Lower lobe of right lung (tissue), 2 donors: ENCODE measurements around the gene UBXN10. TPM values are rescaled to one million over a fixed set of nuclear protein-coding genes. Genes with fewer than 3 reads are reported as not detected.
A peak's percentile ranks its signal among the peaks of the same experiment; 100 is the strongest.

Experiments
- ATAC-seq, 2 donors: fragments of 200-7000 bp; cut with Tn5 transposase; one replicate each; pipeline ENCODE4 v1.9.1; 2020 to 2022; ENCODE audit warnings: mild to moderate bottlenecking in 2 of 2, moderate library complexity in 2 of 2
- DNase-seq: peaks from one replicate; pipeline ENCODE4 v3.0.0-alpha.2; 2020
- H3K27ac ChIP-seq: fragments of 200-600 bp; one replicate; pipeline ENCODE4 v1.8.0; 2022
- H3K27me3 ChIP-seq: fragments of 200-600 bp; one replicate; pipeline ENCODE4 v1.8.0; 2022; ENCODE audit warnings: low read depth
- H3K36me3 ChIP-seq: fragments of 200-600 bp; one replicate; pipeline ENCODE4 v1.8.0; 2022; ENCODE audit warnings: mild to moderate bottlenecking
- H3K4me1 ChIP-seq: fragments of 200-600 bp; one replicate; pipeline ENCODE4 v1.8.0; 2022
- H3K4me3 ChIP-seq: fragments of 200-600 bp; one replicate; pipeline ENCODE4 v1.8.0; 2022; ENCODE audit warnings: mild to moderate bottlenecking
- H3K9me3 ChIP-seq: fragments of 200-600 bp; one replicate; pipeline ENCODE4 v1.8.0; 2022
- CTCF ChIP-seq: fragments of 200-600 bp; IDR thresholded peaks from one replicate; pipeline ENCODE4 v1.8.0; 2022; ENCODE audit warnings: antibody characterized with exemption, mild to moderate bottlenecking
- intact Hi-C: fragments of 100-400 bp; cut with DNase I; formaldehyde crosslinking; loops from one replicate; pipeline ENCODE4 v1.11.0; 2022
- total RNA-seq: library from RNA; stranded (reverse); fragmentation: NEBNext Ultra II Directional; extraction: Animal tissue kit (Norgen Biotek cat#: 25700); gene quantifications from one replicate; pipeline ENCODE4 v1.2.1, GENCODE V29; 2021
- donor health status: DM: no; HTN: yes; CAD: no; lungs with severe emphysema.

Gene UBXN10
- total RNA-seq, 1 donor from 2014 or later = 7.8 TPM

GRCh38 chr1:20172033-20172590, 13.8 kb upstream of the UBXN10 start:
- Histone ChIP-seq H3K36me3 (no peaks in the 10 kb centered on the region), H3K4me3 (no peak overlapping the region), H3K9me3 (no peaks in the 10 kb centered on the region), H3K27me3 (no peaks in the 10 kb centered on the region), H3K4me1 (peaks cover 6% of the 10 kb centered on the region), H3K27ac (no peak overlapping the region)
- DNase-seq (peak; percentile 76), ATAC-seq (peak; percentile 79 to 82)
- intact Hi-C loops = no loop called here
- TF ChIP-seq CTCF = no peak

- Histone ChIP-seq H3K9me3 (no peaks in the 10 kb centered on the region), H3K36me3 (no peaks in the 10 kb centered on the region), H3K27me3 (no peaks in the 10 kb centered on the region), H3K4me3 (no peak overlapping the region), H3K4me1 (peaks cover 6% of the 10 kb centered on the region), H3K27ac (no peak overlapping the region)
- intact Hi-C loops = no loop called here
- TF ChIP-seq CTCF = no peak
- DNase-seq (no peak), ATAC-seq (no peak)
Measured at GRCh38 chr1:20174937-20175666, 10.8 kb upstream of the UBXN10 start.

GRCh38 chr1:20178634-20179370, 7.1 kb upstream of the UBXN10 start:
- ATAC-seq = no peak
- no peak for DNase-seq
- Histone ChIP-seq H3K27ac (no peak overlapping the region), H3K4me3 (no peak overlapping the region), H3K36me3 (no peaks in the 10 kb centered on the region), H3K27me3 (no peaks in the 10 kb centered on the region), H3K4me1 (no peaks in the 10 kb centered on the region), H3K9me3 (no peaks in the 10 kb centered on the region)
- intact Hi-C loops = no loop called here
- no peak for TF ChIP-seq CTCF

GRCh38 chr1:20179371-20180128, 6.3 kb upstream of the UBXN10 start:
- Histone ChIP-seq H3K27ac (no peak overlapping the region), H3K36me3 (no peaks in the 10 kb centered on the region), H3K4me3 (no peak overlapping the region), H3K9me3 (no peaks in the 10 kb centered on the region), H3K4me1 (no peaks in the 10 kb centered on the region), H3K27me3 (no peaks in the 10 kb centered on the region)
- no peak for DNase-seq
- TF ChIP-seq CTCF = no peak
- intact Hi-C loops = no loop called here
- ATAC-seq = no peak

- DNase-seq (no peak), ATAC-seq (no peak)
- intact Hi-C loops = no loop called here
- no peak overlapping the region for H3K4me3 ChIP-seq
- no peaks in the 10 kb centered on the region for H3K4me1 ChIP-seq
- no peak overlapping the region for H3K27ac ChIP-seq
- no peaks in the 10 kb centered on the region for H3K36me3 ChIP-seq
- TF ChIP-seq CTCF = no peak
- H3K9me3 ChIP-seq = no peaks in the 10 kb centered on the region
- no peaks in the 10 kb centered on the region for H3K27me3 ChIP-seq
Measured at GRCh38 chr1:20180129-20180843, 5.6 kb upstream of the UBXN10 start.
